ENCODE data around the gene C2CD4D.

DNA sequence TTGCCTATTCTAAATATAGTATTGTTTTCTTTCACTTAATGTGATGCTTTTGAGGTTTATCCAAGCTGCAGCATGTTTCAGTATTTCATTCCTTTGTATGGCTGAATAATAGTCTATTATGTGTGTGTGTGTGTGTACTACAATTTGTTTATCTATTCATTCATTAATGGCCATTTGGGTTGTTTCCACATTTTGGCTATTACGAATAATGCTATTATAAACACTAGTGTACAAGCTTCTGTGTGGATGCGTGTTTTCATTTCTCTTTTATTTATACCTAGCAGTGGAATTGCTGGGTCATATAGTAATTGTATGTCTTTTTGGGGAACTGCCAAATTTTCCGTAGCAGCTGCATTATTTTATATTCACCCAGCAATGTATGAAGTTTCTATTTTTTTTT lies 28.9 kb upstream of the C2CD4D start:
- TF ChIP-seq, protein P1, sequence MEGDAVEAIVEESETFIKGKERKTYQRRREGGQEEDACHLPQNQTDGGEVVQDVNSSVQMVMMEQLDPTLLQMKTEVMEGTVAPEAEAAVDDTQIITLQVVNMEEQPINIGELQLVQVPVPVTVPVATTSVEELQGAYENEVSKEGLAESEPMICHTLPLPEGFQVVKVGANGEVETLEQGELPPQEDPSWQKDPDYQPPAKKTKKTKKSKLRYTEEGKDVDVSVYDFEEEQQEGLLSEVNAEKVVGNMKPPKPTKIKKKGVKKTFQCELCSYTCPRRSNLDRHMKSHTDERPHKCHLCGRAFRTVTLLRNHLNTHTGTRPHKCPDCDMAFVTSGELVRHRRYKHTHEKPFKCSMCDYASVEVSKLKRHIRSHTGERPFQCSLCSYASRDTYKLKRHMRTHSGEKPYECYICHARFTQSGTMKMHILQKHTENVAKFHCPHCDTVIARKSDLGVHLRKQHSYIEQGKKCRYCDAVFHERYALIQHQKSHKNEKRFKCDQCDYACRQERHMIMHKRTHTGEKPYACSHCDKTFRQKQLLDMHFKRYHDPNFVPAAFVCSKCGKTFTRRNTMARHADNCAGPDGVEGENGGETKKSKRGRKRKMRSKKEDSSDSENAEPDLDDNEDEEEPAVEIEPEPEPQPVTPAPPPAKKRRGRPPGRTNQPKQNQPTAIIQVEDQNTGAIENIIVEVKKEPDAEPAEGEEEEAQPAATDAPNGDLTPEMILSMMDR (IDR thresholded peaks at IDR 0.05), result no peak
- no peak for TF ChIP-seq POLR2A (IDR thresholded peaks at IDR 0.05)
- TF ChIP-seq EP300 (IDR thresholded peaks at IDR 0.05), result no peak

All from tibial nerve (tissue), 4 donors.